ENCODE results near the gene NCSTN.

Gene NCSTN

GRCh38 chr1:160407839-160408801 is 64.9 kb downstream of the NCSTN start:
- peak; percentile 52 for DNase-seq

Measured in fibroblast of skin of right biceps (primary cell).